CD14-positive monocyte (primary cell): ENCODE results near the gene MYO18A. TPM values are rescaled to one million over a fixed set of nuclear protein-coding genes. Genes with fewer than 3 reads are reported as not detected.

ENCODE experiments used
- DNase-seq, 3 donors: peaks; one replicate each; pipeline ENCODE4 v3.0.0-alpha.2; 2011 to 2022
- H2AFZ ChIP-seq: 2 replicates; pipeline ENCODE4 v1.6.0; 2012; ENCODE audit warnings: mild to moderate bottlenecking, low read depth, low read length, inconsistent platforms; ENCODE audit not compliant: insufficient read depth, poor library complexity, severe bottlenecking
- H3K27ac ChIP-seq, 2 donors: 1 replicate in 1 of 2; 2 replicates in 1 of 2; pipeline ENCODE4 v1.5.1; 2012 to 2013; ENCODE audit warnings: low read length in 2 of 2, control low read depth in 1 of 2, inconsistent platforms in 1 of 2, low read depth in 1 of 2, mild to moderate bottlenecking in 1 of 2
- H3K27me3 ChIP-seq, 2 donors: one replicate each; pipeline versions ENCODE4 v1.6.0 to v1.6.1; 2011 to 2013; ENCODE audit warnings: low read length in 2 of 2; ENCODE audit not compliant: control insufficient read depth in 2 of 2, insufficient read depth in 2 of 2
- H3K36me3 ChIP-seq, 2 donors: replicated peaks in 1 of 2; 1 replicate in 1 of 2; 2 replicates in 1 of 2; pipeline versions ENCODE4 v1.5.1 to v1.6.1; 2012 to 2013; ENCODE audit warnings: low read length in 2 of 2, control low read depth in 1 of 2, inconsistent platforms in 1 of 2, mild to moderate bottlenecking in 1 of 2; ENCODE audit not compliant: insufficient read depth in 2 of 2, control insufficient read depth in 1 of 2
- H3K4me1 ChIP-seq, 2 donors: 1 replicate in 1 of 2; 2 replicates in 1 of 2; pipeline versions ENCODE4 v1.5.1 to v1.6.1; 2012 to 2013; ENCODE audit warnings: low read length in 2 of 2, control low read depth in 1 of 2, inconsistent platforms in 1 of 2, mild to moderate bottlenecking in 1 of 2, moderate library complexity in 1 of 2; ENCODE audit not compliant: insufficient read depth in 2 of 2, control insufficient read depth in 1 of 2
- H3K4me2 ChIP-seq: replicated peaks from 2 replicates; pipeline ENCODE3; 2012; ENCODE audit warnings: low read length, moderate library complexity, mild to moderate bottlenecking; ENCODE audit not compliant: poor library complexity, severe bottlenecking; ENCODE audit errors: extremely low read depth
- H3K4me3 ChIP-seq, 3 experiments: fragments of 200-600 bp in 1 of 3; sonication (generic) in 1 of 3; replicated peaks in 1 of 3; 1 replicate in 2 of 3; 2 replicates in 1 of 3; pipeline ENCODE4 v1.5.1; 2011 to 2013; ENCODE audit warnings: low read length in 3 of 3, mild to moderate bottlenecking in 3 of 3, control low read depth in 2 of 3, low read depth in 2 of 3, inconsistent platforms in 1 of 3, moderate library complexity in 1 of 3
- H3K79me2 ChIP-seq: 2 replicates; pipeline ENCODE4 v1.6.0; 2012; ENCODE audit warnings: mild to moderate bottlenecking, control low read depth, inconsistent platforms, low read length, moderate library complexity; ENCODE audit not compliant: insufficient read depth
- H3K9ac ChIP-seq: 2 replicates; pipeline ENCODE4 v1.6.0; 2017; ENCODE audit warnings: low read length, mild to moderate bottlenecking; ENCODE audit not compliant: insufficient read depth, poor library complexity, severe bottlenecking
- H3K9me3 ChIP-seq, 2 donors: replicated peaks in 1 of 2; 1 replicate in 1 of 2; 2 replicates in 1 of 2; pipeline versions ENCODE4 v1.5.1 to v1.6.1; 2012 to 2013; ENCODE audit warnings: low read length in 2 of 2, control low read depth in 1 of 2; ENCODE audit not compliant: control insufficient read depth in 1 of 2, insufficient read depth in 1 of 2
- H4K20me1 ChIP-seq: 2 replicates; pipeline ENCODE4 v1.6.0; 2012; ENCODE audit warnings: mild to moderate bottlenecking, low read length, control low read depth, moderate library complexity; ENCODE audit not compliant: insufficient read depth
- H3K27ac Mint-ChIP-seq, 7 donors: one replicate each; pipeline ENCODE4 v1.8.0; 2020; ENCODE audit warnings: mild to moderate bottlenecking in 7 of 7, mixed read lengths in 7 of 7, moderate library complexity in 6 of 7, inconsistent platforms in 2 of 7
- H3K27me3 Mint-ChIP-seq, 3 donors: one replicate each; pipeline ENCODE4 v1.8.0; 2021 to 2022; ENCODE audit warnings: low read depth in 3 of 3, mild to moderate bottlenecking in 3 of 3, mixed read lengths in 3 of 3, moderate library complexity in 3 of 3, inconsistent platforms in 1 of 3
- H3K36me3 Mint-ChIP-seq, 2 donors: one replicate each; pipeline ENCODE4 v1.8.0; 2020; ENCODE audit warnings: mixed read lengths in 2 of 2, inconsistent platforms in 1 of 2, mild to moderate bottlenecking in 1 of 2
- H3K4me1 Mint-ChIP-seq: one replicate; pipeline ENCODE4 v1.8.0; 2020; ENCODE audit warnings: mild to moderate bottlenecking, mixed read lengths
- H3K4me3 Mint-ChIP-seq, 2 donors: one replicate each; pipeline ENCODE4 v1.8.0; 2020; ENCODE audit warnings: mild to moderate bottlenecking in 2 of 2, mixed read lengths in 2 of 2, moderate library complexity in 1 of 2
- H3K9me3 Mint-ChIP-seq, 7 donors: one replicate each; pipeline ENCODE4 v1.8.0; 2020 to 2022; ENCODE audit warnings: mixed read lengths in 7 of 7, mild to moderate bottlenecking in 6 of 7, moderate library complexity in 6 of 7, inconsistent platforms in 2 of 7
- CTCF ChIP-seq: fragments of 200-600 bp; IDR thresholded peaks from one replicate; pipeline ENCODE4 v1.8.0; 2022; ENCODE audit warnings: antibody characterized with exemption, mild to moderate bottlenecking
- WGBS: methylation state at CpG from one replicate; pipeline ENCODE4 v1.1.5; 2013; ENCODE audit warnings: missing lambda C conversion rate; ENCODE audit not compliant: insufficient coverage; 5-methylcytosine and 5-hydroxymethylcytosine counted together
- intact Hi-C, 2 donors: fragments of 100-400 bp; cut with micrococcal nuclease; formaldehyde crosslinking; loops; one replicate each; pipeline versions ENCODE4 v1.15.0 to v1.15.1; 2023
- polyA plus RNA-seq, 3 donors: library from polyadenylated mRNA; depleted of rRNA in 1 of 3; unstranded in 2 of 3; stranded (reverse) in 1 of 3; fragments of 300-500 nt in 2 of 3; fragments of >200 nt in 1 of 3; fragmentation: Illumina TruSeq in 2 of 3; gene quantifications; 1 replicate in 2 of 3; 2 replicates in 1 of 3; pipeline ENCODE4 v1.2.3, GENCODE V29; 2012 to 2021

MYO18A gene
- polyA plus RNA-seq, 3 donors, result 6.3 to 40.2 (median 11.0) TPM

DNA sequence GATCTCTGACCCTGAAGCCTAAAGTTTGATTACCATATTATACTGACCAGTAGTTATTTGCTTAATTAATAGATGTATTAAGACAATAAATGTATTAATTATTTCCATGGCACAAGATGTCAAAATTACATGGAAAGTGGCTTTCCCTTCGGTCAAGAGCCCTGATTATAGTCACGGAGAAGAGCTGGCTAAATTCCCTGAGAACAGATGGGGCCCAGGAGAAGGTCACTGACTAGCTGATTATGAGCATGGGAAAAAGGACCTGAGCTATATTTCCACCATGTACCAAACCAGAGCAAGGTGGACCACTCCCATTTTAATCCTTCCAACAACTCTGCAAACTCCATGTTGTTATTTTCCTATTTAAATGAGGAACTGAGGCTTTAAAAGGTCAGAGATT is 12.9 kb upstream of the MYO18A start:
- Mint-ChIP-seq H3K27me3 (peaks cover 0 to 3% (median 2%) of the 10 kb centered on the region in 3 donors), H3K9me3 (no peaks in the 10 kb centered on the region), H3K27ac (no peak overlapping the region), H3K36me3 (no peaks in the 10 kb centered on the region), H3K4me3 (no peak overlapping the region), H3K4me1 (peaks cover 51% of the 10 kb centered on the region)
- H3K4me3 ChIP-seq, result no peak overlapping the region
- H3K79me2 ChIP-seq, result no peaks in the 10 kb centered on the region
- WGBS, result no CpG with 5 or more reads among the region's 2 CpGs
- peaks cover 43 to 46% of the 10 kb centered on the region in 2 donors for H3K4me1 ChIP-seq
- H3K4me2 ChIP-seq, result no peak overlapping the region
- no peak for TF ChIP-seq CTCF
- DNase-seq, result no peak
- no peaks in the 10 kb centered on the region for H3K36me3 ChIP-seq
- H3K9me3 ChIP-seq, result no peaks in the 10 kb centered on the region
- no peak overlapping the region for H3K9ac ChIP-seq
- no peaks in the 10 kb centered on the region for H4K20me1 ChIP-seq
- no peak overlapping the region for H3K27ac ChIP-seq
- intact Hi-C loops, result no loop called here
- no peaks in the 10 kb centered on the region for H3K27me3 ChIP-seq
- H2AFZ ChIP-seq, result no peak overlapping the region

DNA sequence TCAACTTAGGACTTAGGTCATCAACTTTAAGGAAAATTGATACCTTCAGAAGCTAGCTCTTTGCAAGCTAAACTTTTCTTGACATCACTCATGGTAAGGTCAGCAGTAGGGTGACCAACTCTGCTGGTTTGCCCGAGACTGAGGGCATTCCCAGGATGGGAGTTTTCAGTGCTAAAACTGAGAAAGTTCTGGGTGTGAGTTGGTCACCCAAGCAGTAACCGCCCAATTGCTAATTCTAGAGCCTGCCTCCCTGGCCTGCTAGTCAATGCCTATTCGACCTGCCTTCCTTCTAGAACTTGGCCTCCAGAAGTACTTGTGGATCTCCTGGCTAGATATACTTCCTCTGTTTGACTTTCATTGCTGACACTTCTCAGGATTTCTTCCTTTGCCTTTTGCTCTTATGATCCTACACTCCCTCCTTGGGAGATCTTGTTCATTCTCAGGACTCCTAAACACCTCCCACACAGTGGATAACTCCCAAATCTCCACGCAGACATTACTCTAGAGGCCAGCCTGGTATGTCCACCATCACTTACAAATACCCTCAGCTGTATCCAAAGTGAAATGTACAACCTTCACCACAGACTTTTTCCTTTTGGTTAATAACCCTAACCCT is 10.5 kb upstream of the MYO18A start:
- Histone ChIP-seq H3K4me3 (no peak overlapping the region), H2AFZ (no peak overlapping the region), H3K36me3 (no peaks in the 10 kb centered on the region), H3K9me3 (no peaks in the 10 kb centered on the region), H3K9ac (no peak overlapping the region), H3K4me2 (no peak overlapping the region), H4K20me1 (no peaks in the 10 kb centered on the region), H3K27ac (no peak overlapping the region), H3K79me2 (no peaks in the 10 kb centered on the region), H3K4me1 (peaks cover 23 to 24% of the 10 kb centered on the region in 2 donors), H3K27me3 (no peaks in the 10 kb centered on the region)
- H3K36me3 Mint-ChIP-seq, result no peaks in the 10 kb centered on the region
- no peaks in the 10 kb centered on the region for H3K9me3 Mint-ChIP-seq
- H3K4me1 Mint-ChIP-seq, result peaks cover 32% of the 10 kb centered on the region
- H3K27ac Mint-ChIP-seq, result no peak overlapping the region
- peaks cover 0 to 3% (median 0%) of the 10 kb centered on the region in 3 donors for H3K27me3 Mint-ChIP-seq
- no peak for TF ChIP-seq CTCF
- 81% methylated on average over 3 of the region's 4 CpGs for WGBS
- intact Hi-C loops, result no loop called here
- DNase-seq, result no peak
- no peak overlapping the region for H3K4me3 Mint-ChIP-seq
